Activated B cell treated with CpG ODN at 0.5 μM for 24 hours (primary cell): ENCODE data around the gene ALPL. TPM values are rescaled to one million over a fixed set of nuclear protein-coding genes. Genes with fewer than 3 reads are reported as not detected.

Experiments
- ATAC-seq: fragments of 200-7000 bp; cut with Tn5 transposase; one replicate; pipeline ENCODE4 v1.10.0; 2021; ENCODE audit warnings: low read depth, mild to moderate bottlenecking, moderate library complexity
- CTCF ChIA-PET: fragments of 350-600 bp; sonication (Branson Sonifier 250); formaldehyde crosslinking; loops from one replicate; lab custom pipeline; 2021; ENCODE audit warnings: antibody characterized with exemption; lab: Charles Lee
- POLR2A ChIA-PET: fragments of 350-600 bp; sonication (Branson Sonifier 250); formaldehyde crosslinking; loops from one replicate; lab custom pipeline; 2021; ENCODE audit warnings: antibody characterized with exemption; lab: Charles Lee
- DNase-seq: peaks from one replicate; pipeline ENCODE4 v3.0.0; 2022
- H3K27ac Mint-ChIP-seq: one replicate; pipeline ENCODE4 v1.8.0; 2020; ENCODE audit warnings: mixed read lengths
- H3K27me3 Mint-ChIP-seq: one replicate; pipeline ENCODE4 v1.8.0; 2021; ENCODE audit warnings: mixed read lengths
- H3K36me3 Mint-ChIP-seq: one replicate; pipeline ENCODE4 v1.8.0; 2021; ENCODE audit warnings: low read depth, mixed read lengths
- H3K4me1 Mint-ChIP-seq: one replicate; pipeline ENCODE4 v1.8.0; 2021; ENCODE audit warnings: mixed read lengths
- H3K4me3 Mint-ChIP-seq: one replicate; pipeline ENCODE4 v1.8.0; 2020; ENCODE audit warnings: mild to moderate bottlenecking, mixed read lengths
- H3K9me3 Mint-ChIP-seq: one replicate; pipeline ENCODE4 v1.8.0; 2020; ENCODE audit warnings: mixed read lengths
- intact Hi-C: fragments of 100-400 bp; cut with micrococcal nuclease; formaldehyde crosslinking; loops from one replicate; pipeline ENCODE4 v1.15.1; 2024
- total RNA-seq: library from RNA; stranded (reverse); gene quantifications from 2 replicates; pipeline ENCODE4 v1.2.3, GENCODE V29; 2022
- TF ChIP-seq, protein P1 (sequence below): fragments of 200-600 bp; IDR thresholded peaks from one replicate; pipeline ENCODE4 v1.8.0; 2022; ENCODE audit warnings: antibody characterized with exemption, mild to moderate bottlenecking

The ALPL gene
- total RNA-seq, 1 donor from 2014 or later, result 14.7 TPM

GRCh38 chr1:21579791-21580190 is 70.6 kb downstream of the ALPL start:
- Mint-ChIP-seq H3K36me3 (no peaks in the 10 kb centered on the region), H3K4me3 (no peak overlapping the region), H3K9me3 (no peaks in the 10 kb centered on the region), H3K4me1 (no peaks in the 10 kb centered on the region), H3K27me3 (peaks cover 7% of the 10 kb centered on the region), H3K27ac (no peak overlapping the region)
- POLR2A ChIA-PET, result no interaction called here
- no peak for ATAC-seq
- no peak for DNase-seq
- TF ChIP-seq, protein P1, sequence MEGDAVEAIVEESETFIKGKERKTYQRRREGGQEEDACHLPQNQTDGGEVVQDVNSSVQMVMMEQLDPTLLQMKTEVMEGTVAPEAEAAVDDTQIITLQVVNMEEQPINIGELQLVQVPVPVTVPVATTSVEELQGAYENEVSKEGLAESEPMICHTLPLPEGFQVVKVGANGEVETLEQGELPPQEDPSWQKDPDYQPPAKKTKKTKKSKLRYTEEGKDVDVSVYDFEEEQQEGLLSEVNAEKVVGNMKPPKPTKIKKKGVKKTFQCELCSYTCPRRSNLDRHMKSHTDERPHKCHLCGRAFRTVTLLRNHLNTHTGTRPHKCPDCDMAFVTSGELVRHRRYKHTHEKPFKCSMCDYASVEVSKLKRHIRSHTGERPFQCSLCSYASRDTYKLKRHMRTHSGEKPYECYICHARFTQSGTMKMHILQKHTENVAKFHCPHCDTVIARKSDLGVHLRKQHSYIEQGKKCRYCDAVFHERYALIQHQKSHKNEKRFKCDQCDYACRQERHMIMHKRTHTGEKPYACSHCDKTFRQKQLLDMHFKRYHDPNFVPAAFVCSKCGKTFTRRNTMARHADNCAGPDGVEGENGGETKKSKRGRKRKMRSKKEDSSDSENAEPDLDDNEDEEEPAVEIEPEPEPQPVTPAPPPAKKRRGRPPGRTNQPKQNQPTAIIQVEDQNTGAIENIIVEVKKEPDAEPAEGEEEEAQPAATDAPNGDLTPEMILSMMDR, result no peak
- CTCF ChIA-PET, result no interaction called here
- intact Hi-C loops, result no loop called here

DNA sequence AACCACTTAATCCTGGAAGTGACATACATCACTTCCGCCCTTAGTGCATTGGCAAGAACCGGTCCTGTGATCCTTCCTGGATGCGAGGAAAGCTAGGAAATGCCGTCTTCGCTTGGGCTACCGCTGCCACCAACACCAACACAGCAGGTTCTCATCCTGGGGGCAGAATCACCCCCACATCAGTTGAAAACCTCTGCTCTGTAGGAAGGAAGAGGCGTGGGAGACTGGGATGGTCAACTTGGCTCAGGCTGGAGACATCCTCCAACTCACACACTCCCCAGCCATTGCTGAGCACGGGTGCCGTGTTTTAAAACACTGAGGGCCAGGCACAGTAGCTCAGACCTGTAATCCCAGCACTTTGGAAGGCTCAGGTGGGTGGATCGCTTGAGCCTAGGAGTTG is 74.9 kb downstream of the ALPL start:
- H3K4me1 Mint-ChIP-seq, result no peaks in the 10 kb centered on the region
- CTCF ChIA-PET, result no interaction called here
- H3K27me3 Mint-ChIP-seq, result peaks cover 17% of the 10 kb centered on the region
- TF ChIP-seq, protein P1, result no peak
- no peak for ATAC-seq
- POLR2A ChIA-PET, result no interaction called here
- intact Hi-C loops, result no loop called here
- H3K9me3 Mint-ChIP-seq, result no peaks in the 10 kb centered on the region
- H3K36me3 Mint-ChIP-seq, result no peaks in the 10 kb centered on the region
- DNase-seq, result no peak
- H3K4me3 Mint-ChIP-seq, result no peak overlapping the region
- no peak overlapping the region for H3K27ac Mint-ChIP-seq

DNA sequence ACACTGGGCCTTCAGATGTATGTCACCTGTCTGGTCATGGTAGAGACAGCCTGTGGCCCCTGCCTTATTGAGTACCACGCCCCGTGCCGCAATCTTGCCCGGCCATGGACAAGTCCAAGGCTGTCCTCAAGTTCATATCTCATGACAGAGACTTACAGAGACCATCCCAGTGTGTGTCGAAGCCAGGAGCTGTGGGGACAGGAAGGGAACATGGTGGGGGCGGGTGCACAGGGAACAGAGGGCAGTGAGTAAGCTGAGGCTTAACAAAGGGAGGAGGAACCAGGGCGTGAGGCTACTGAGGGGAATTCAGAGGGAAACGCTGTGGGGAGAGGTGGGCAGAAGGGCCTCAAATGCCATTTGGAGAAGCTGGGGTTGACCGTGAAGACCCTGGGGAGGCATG is 75.8 kb downstream of the ALPL start:
- ATAC-seq (no peak), DNase-seq (no peak)
- ChIA-PET POLR2A (no interaction called here), CTCF (no interaction called here)
- intact Hi-C loops, result no loop called here
- Mint-ChIP-seq H3K4me3 (no peak overlapping the region), H3K36me3 (no peaks in the 10 kb centered on the region), H3K27me3 (peaks cover 17% of the 10 kb centered on the region), H3K4me1 (no peaks in the 10 kb centered on the region), H3K27ac (no peak overlapping the region), H3K9me3 (no peaks in the 10 kb centered on the region)
- TF ChIP-seq, protein P1, result no peak

DNA sequence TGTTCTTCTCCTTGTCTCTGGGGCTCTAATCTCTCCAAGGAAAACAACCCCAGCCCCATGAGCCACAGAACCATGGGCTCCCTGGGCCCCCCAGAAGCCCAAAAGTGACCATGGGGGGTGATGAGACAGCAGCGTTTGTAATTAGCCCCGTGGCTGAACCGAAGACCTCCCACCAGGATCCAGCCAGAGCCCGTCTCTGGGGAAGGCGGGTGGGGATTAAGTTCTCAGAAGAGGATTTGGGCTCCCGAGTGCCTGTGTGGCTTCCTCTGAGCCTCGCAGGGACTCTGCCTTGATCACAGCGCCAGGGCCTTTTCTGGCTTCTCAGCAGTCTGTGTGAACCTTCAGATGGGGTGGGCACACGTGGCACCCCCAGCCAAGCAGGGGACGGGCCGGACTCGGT is 77.0 kb downstream of the ALPL start:
- H3K36me3 Mint-ChIP-seq, result no peaks in the 10 kb centered on the region
- H3K27ac Mint-ChIP-seq, result no peak overlapping the region
- TF ChIP-seq, protein P1, result no peak
- peaks cover 20% of the 10 kb centered on the region for H3K27me3 Mint-ChIP-seq
- H3K4me1 Mint-ChIP-seq, result no peaks in the 10 kb centered on the region
- no peak overlapping the region for H3K4me3 Mint-ChIP-seq
- intact Hi-C loops, result no loop called here
- no peak for ATAC-seq
- CTCF ChIA-PET, result no interaction called here
- POLR2A ChIA-PET, result no interaction called here
- no peaks in the 10 kb centered on the region for H3K9me3 Mint-ChIP-seq
- no peak for DNase-seq

DNA sequence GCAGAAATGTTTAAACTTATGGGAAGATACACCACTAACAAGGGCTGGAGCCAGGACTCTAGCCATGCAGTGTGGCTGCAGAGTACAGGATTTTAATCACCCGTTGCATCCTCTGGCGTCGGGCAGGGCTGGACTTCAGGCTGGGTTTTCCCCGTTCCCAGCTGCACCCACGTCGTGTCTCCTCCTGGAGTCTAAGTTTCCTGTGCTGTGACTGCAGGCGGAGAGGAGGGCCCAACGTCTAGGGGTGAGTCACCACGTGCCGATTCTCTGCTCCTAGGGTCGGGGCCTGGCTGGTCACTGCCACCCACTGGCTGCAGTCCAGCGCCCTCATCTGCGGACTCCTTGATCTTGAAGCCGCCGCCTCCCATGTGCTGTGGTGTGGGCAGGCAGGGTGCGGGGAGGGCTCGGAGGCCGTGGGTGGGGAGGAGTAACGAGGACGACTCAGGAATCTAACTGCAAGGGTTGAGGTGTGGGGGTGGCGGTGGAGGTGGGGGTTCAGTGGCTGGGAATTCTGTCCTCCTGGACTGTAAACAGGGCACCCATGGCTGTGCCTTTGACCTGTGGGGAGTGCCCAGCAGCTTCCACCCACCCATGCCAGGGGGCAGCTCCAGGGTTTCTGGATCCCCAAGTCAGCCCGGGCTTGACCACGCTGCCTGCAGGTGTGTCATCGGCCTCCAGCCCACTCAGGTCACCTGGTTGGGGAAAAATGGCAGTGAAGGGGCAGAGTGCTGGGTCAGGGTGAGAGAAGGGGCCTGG is 77.8 kb downstream of the ALPL start:
- ChIA-PET CTCF (no interaction called here), POLR2A (no interaction called here)
- Mint-ChIP-seq H3K9me3 (no peaks in the 10 kb centered on the region), H3K36me3 (no peaks in the 10 kb centered on the region), H3K4me3 (no peak overlapping the region), H3K27ac (no peak overlapping the region), H3K27me3 (peaks cover 27% of the 10 kb centered on the region), H3K4me1 (no peaks in the 10 kb centered on the region)
- TF ChIP-seq, protein P1, result no peak
- ATAC-seq (no peak), DNase-seq (no peak)
- intact Hi-C loops, result no loop called here
